Smooth muscle cell (in vitro differentiated cells): ENCODE data around the gene ZNF682. TPM values are rescaled to one million over a fixed set of nuclear protein-coding genes. Genes with fewer than 3 reads are reported as not detected.
A peak's percentile ranks its signal among the peaks of the same experiment; 100 is the strongest.
"Not testable (repeated sequence)": the region's sequence is repeated elsewhere in the genome, so short reads cannot be mapped to it uniquely, and the experiment has no call there.

Experiments
- DNase-seq: peaks from one replicate; lab custom pipeline; 2025; ENCODE audit not compliant: unreplicated experiment; lab: John Stamatoyannopoulos, UW
- H2AFZ ChIP-seq: fragments of 200-600 bp; sonication (generic); 2 replicates; pipeline ENCODE4 v1.6.0; 2016; ENCODE audit warnings: antibody characterized with exemption, low read depth, mild to moderate bottlenecking
- H3F3A ChIP-seq: fragments of 200-600 bp; sonication (generic); 2 replicates; pipeline ENCODE4 v1.6.0; 2017; ENCODE audit warnings: antibody characterized with exemption, low read depth
- H3K27ac ChIP-seq: fragments of 200-600 bp; sonication (generic); 2 replicates; pipeline ENCODE4 v1.5.1; 2016; ENCODE audit warnings: low read depth, mild to moderate bottlenecking
- H3K27me3 ChIP-seq: fragments of 200-600 bp; sonication (generic); 2 replicates; pipeline ENCODE4 v1.6.1; 2016; ENCODE audit warnings: low read depth, mild to moderate bottlenecking
- H3K36me3 ChIP-seq: fragments of 200-600 bp; sonication (generic); 2 replicates; pipeline ENCODE4 v1.5.1; 2016; ENCODE audit warnings: low read depth
- H3K4me1 ChIP-seq: fragments of 200-600 bp; sonication (generic); 2 replicates; pipeline ENCODE4 v1.5.1; 2016; ENCODE audit warnings: low read depth
- H3K4me2 ChIP-seq: fragments of 200-600 bp; sonication (generic); 2 replicates; pipeline ENCODE4 v1.6.0; 2016; ENCODE audit warnings: mild to moderate bottlenecking
- H3K4me3 ChIP-seq: fragments of 200-600 bp; sonication (generic); 2 replicates; pipeline ENCODE4 v1.5.1; 2016; ENCODE audit warnings: mild to moderate bottlenecking
- H3K79me2 ChIP-seq: fragments of 200-600 bp; sonication (generic); 2 replicates; pipeline ENCODE4 v1.6.0; 2016; ENCODE audit warnings: low read depth, mild to moderate bottlenecking
- H3K9ac ChIP-seq: fragments of 200-600 bp; sonication (generic); 2 replicates; pipeline ENCODE4 v1.6.0; 2016; ENCODE audit warnings: low read depth
- H3K9me3 ChIP-seq: fragments of 200-600 bp; sonication (generic); replicated peaks from 2 replicates; pipeline ENCODE4 v1.5.1; 2016; ENCODE audit warnings: low read depth
- H4K20me1 ChIP-seq: fragments of 200-600 bp; sonication (generic); 2 replicates; pipeline ENCODE4 v1.6.0; 2016; ENCODE audit warnings: low read depth
- WGBS: methylation state at CpG from one replicate; pipeline ENCODE4 v1.1.7; 2016; ENCODE audit warnings: low lambda C conversion rate; 5-methylcytosine and 5-hydroxymethylcytosine counted together
- polyA plus RNA-seq: library from polyadenylated mRNA; unstranded; fragments of >200 nt; fragmentation: Nextera tagmentation; extraction: Ambion mirVana; gene quantifications from 2 replicates; pipeline ENCODE4 v1.2.1, GENCODE V29; 2016
- total RNA-seq: library from RNA; depleted of rRNA; stranded (reverse); fragments of >200 nt; gene quantifications from 2 replicates; pipeline ENCODE4 v1.2.3, GENCODE V29; 2014
- TF ChIP-seq, protein P1 (sequence below): fragments of 200-600 bp; sonication (generic); IDR thresholded peaks from 2 replicates; pipeline ENCODE4 v1.5.1; 2017; ENCODE audit warnings: borderline replicate concordance, mild to moderate bottlenecking, antibody characterized with exemption; ENCODE audit not compliant: insufficient read depth, poor library complexity, severe bottlenecking

The ZNF682 gene
- total and polyA plus RNA-seq, 2 experiments from 2014 or later = 7.8 to 10.1 TPM

DNA sequence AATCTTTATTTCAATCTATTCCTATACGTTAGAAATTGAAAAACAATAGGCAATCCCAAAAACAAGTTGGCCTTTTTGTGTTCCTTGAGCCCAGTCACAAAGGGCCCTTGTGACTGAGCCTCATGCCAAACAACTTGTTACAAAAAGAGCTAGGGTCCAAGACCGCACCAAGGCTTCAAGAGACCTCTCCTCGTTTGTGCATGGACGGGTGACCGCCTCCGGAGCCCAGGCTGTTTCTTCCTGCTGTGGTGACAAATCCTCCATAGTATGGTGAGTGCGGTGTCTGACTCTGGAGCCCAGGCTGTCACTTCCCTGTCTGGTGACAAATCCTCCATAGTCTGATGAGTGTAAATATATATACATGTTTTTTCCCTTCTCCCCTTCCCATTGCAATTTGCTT is 74.9 kb downstream of the ZNF682 start:
- Histone ChIP-seq H3K9me3 (peaks cover 4% of the 10 kb centered on the region), H3K36me3 (no peaks in the 10 kb centered on the region), H3K79me2 (no peaks in the 10 kb centered on the region), H3K4me1 (peaks cover 10% of the 10 kb centered on the region), H2AFZ (no peak overlapping the region), H3F3A (no peaks in the 10 kb centered on the region), H3K27me3 (no peaks in the 10 kb centered on the region), H3K9ac (no peak overlapping the region), H3K4me3 (no peak overlapping the region), H3K27ac (no peak overlapping the region), H4K20me1 (no peaks in the 10 kb centered on the region), H3K4me2 (no peak overlapping the region)
- 95% methylated on average over 7 of the region's 7 CpGs for WGBS
- TF ChIP-seq, protein P1, sequence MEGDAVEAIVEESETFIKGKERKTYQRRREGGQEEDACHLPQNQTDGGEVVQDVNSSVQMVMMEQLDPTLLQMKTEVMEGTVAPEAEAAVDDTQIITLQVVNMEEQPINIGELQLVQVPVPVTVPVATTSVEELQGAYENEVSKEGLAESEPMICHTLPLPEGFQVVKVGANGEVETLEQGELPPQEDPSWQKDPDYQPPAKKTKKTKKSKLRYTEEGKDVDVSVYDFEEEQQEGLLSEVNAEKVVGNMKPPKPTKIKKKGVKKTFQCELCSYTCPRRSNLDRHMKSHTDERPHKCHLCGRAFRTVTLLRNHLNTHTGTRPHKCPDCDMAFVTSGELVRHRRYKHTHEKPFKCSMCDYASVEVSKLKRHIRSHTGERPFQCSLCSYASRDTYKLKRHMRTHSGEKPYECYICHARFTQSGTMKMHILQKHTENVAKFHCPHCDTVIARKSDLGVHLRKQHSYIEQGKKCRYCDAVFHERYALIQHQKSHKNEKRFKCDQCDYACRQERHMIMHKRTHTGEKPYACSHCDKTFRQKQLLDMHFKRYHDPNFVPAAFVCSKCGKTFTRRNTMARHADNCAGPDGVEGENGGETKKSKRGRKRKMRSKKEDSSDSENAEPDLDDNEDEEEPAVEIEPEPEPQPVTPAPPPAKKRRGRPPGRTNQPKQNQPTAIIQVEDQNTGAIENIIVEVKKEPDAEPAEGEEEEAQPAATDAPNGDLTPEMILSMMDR = no peak
- DNase-seq = no peak

GRCh38 chr19:19959151-19959799 is 80.0 kb downstream of the ZNF682 start:
- not testable (repeated sequence) for H3K4me3 ChIP-seq, H3K9me3 ChIP-seq, H3K27me3 ChIP-seq, H3K9ac ChIP-seq, H3K27ac ChIP-seq, H3K4me1 ChIP-seq, H2AFZ ChIP-seq, H3K36me3 ChIP-seq, H3K79me2 ChIP-seq, H4K20me1 ChIP-seq, H3F3A ChIP-seq, H3K4me2 ChIP-seq
- DNase-seq = peak; percentile 1
- WGBS = 28% methylated on average over 9 of the region's 9 CpGs
- TF ChIP-seq, protein P1 = peak; percentile 72

- not testable (repeated sequence) for DNase-seq, H3K27me3 ChIP-seq, H4K20me1 ChIP-seq, H3K9ac ChIP-seq, H3K4me2 ChIP-seq, H3K36me3 ChIP-seq, H3K79me2 ChIP-seq, H3K27ac ChIP-seq, H3F3A ChIP-seq, H3K4me3 ChIP-seq, H2AFZ ChIP-seq, H3K9me3 ChIP-seq, H3K4me1 ChIP-seq
- WGBS = 90% methylated on average over 8 of the region's 8 CpGs
Measured at GRCh38 chr19:19957766-19958165, 81.5 kb downstream of the ZNF682 start.

DNA sequence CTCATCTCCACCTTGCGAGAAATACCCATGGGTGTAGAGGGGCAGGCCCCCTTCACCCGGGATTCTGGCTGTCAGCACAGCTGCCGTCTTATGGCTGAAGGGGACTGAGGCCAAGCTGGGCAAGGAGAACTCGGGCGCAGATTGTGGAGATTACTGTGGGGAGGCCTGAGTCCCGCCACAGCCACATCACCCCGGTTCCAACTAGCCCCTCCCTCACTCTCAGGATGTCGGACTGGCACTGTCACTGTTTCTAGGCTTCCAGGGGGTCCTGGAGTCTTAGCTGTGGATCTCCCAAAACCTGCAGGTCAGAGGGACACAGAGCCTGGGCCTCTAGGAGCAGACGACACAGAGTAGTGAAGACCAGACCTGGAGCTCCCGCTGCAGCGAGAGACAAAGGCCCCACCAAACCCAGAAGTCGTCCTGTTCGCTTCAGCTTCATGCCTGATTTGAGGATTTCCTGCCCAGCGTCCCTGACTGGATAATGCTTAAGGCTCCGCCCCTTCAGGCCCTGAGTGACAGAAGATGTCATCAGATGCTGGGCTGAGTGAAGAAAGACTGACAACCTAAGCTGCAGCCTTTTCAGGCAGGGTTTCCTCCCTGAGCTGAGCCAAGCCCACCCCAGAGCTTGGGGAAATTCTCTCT is 82.8 kb downstream of the ZNF682 start:
- DNase-seq = no peak
- Histone ChIP-seq H4K20me1 (no peaks in the 10 kb centered on the region), H3K27me3 (no peaks in the 10 kb centered on the region), H3K4me2 (no peak overlapping the region), H3K36me3 (no peaks in the 10 kb centered on the region), H3K79me2 (no peaks in the 10 kb centered on the region), H3K4me3 (no peak overlapping the region), H3K4me1 (no peaks in the 10 kb centered on the region), H3F3A (no peaks in the 10 kb centered on the region), H2AFZ (no peak overlapping the region), H3K9me3 (no peaks in the 10 kb centered on the region), H3K9ac (no peak overlapping the region), H3K27ac (no peak overlapping the region)
- 72% methylated on average over 15 of the region's 15 CpGs for WGBS
- TF ChIP-seq, protein P1 = no peak
